ENCODE data around the gene NID1. TPM values are rescaled to one million over a fixed set of nuclear protein-coding genes. Genes with fewer than 3 reads are reported as not detected.

NID1 gene
- total and polyA plus RNA-seq, 9 of the 15 experiments (the other 6 are each of a cell fraction or from before 2014, with no cell fraction given), result 0.22 TPM; not detected in 8

DNA sequence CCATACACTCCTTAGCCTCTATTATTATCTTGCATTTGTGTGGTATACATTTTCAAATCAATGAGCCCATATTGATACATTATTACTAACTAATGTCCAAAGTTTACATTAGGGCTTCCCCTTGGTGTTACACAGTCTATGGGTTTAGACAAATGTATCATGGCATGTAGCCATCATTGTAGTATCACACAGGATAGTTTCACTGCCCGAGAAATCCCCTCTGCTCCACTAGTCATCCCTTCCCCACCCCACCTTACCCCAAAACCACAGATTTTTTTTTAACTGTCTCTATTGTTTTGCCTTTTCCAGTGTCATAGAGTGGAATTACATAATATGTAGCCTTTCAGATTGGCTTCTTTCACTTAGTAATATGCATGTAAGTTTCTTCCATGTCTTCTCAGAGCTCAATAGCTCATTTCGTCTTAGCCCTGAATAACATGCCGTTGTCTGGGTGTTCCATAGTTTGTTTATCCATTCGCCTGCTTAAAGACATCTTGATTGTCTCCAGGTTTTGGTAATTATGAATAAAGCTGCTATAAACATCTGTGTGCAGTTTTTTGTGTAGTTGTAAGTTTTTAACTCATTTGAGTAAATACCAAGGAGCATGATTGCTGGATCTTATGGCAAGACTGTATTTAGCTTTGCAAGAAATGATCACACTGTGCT is 111.8 kb downstream of the NID1 start:
- 1% methylated on average over 4 of the region's 4 CpGs for WGBS (ENCODE audit: insufficient coverage, low coverage, missing lambda C conversion rate)
- Histone ChIP-seq H3K4me3 (no peak overlapping the region), H3K4me2 (ENCODE audit: insufficient read depth, low read length) (no peak overlapping the region), H3K27ac (ENCODE audit: extremely low read depth, low read depth, low read length) (no peak overlapping the region), H3K27me3 (ENCODE audit: control insufficient read depth in 2 of 2, insufficient read depth in 2 of 2, low read length in 2 of 2) (peaks cover 10 to 33% of the 10 kb centered on the region in 2 experiments; a peak in 3 of 5 replicates), H3K36me3 (ENCODE audit: control insufficient read depth, insufficient read depth, low read length) (no peaks in the 10 kb centered on the region), H3K9ac (ENCODE audit: insufficient read depth in 1 of 2, low read depth in 2 of 2, low read length in 2 of 2) (no peak overlapping the region), H3K9me1 (ENCODE audit: control insufficient read depth, insufficient read depth, low read length) (no peaks in the 10 kb centered on the region), H3K4me1 (replicated peaks in 1 of 2; ENCODE audit: control insufficient read depth in 2 of 2, insufficient read depth in 2 of 2, low read length in 2 of 2) (no peaks in the 10 kb centered on the region), H3K79me2 (ENCODE audit: control insufficient read depth, insufficient read depth, low read length) (no peaks in the 10 kb centered on the region), H3K9me3 (replicated peaks; ENCODE audit: control insufficient read depth, insufficient read depth, low read depth, low read length) (no peaks in the 10 kb centered on the region), H2AFZ (ENCODE audit: low read depth, low read length) (no peak overlapping the region), H4K20me1 (replicated peaks; ENCODE audit: control insufficient read depth, insufficient read depth, low read length) (no peaks in the 10 kb centered on the region)
- no TSS peak for BruUV-seq (replicated peaks)
- FAIRE-seq (no peak), DNase-seq (ENCODE audit: extremely low read depth in 1 of 4, low spot score in 3 of 4) (no peak), ATAC-seq (no peak)
- in situ Hi-C loops (cut with MboI) (no loop called here), intact Hi-C loops (cut with micrococcal nuclease) (no loop called here)
- POLR2A ChIA-PET, result interaction anchor here (0.6 to 1.1 kb wide), 3 partner anchors 9 to 23 kb away, joined by 3 to 5 read pairs (median 4); no protein-coding TSS in a partner anchor
- CTCF ChIA-PET (ENCODE audit: low intra/inter-chr PET ratio), result no interaction called here
- no peak for TF ChIP-seq MCM3 (IDR thresholded peaks at IDR 0.05)
- no peak for TF ChIP-seq TAF9B (IDR thresholded peaks at IDR 0.05; ENCODE audit: partially characterized antibody)
- TF ChIP-seq KLF13 (tag; IDR thresholded peaks at IDR 0.05; ENCODE audit: borderline replicate concordance, low read depth), result no peak
- no peak for TF ChIP-seq SMAD4 (CRISPR knock-in tag; conservative IDR thresholded peaks at IDR 0.05)
- TF ChIP-seq USF1 (CRISPR knock-in tag; IDR thresholded peaks at IDR 0.05), result no peak
- no peak for TF ChIP-seq SIRT6 (IDR thresholded peaks at IDR 0.05; ENCODE audit: low read depth, low read length)
- TF ChIP-seq CREB3 (tag; conservative IDR thresholded peaks at IDR 0.05; ENCODE audit: low read depth), result no peak
- TF ChIP-seq PHF8 (IDR thresholded peaks at IDR 0.05; ENCODE audit: borderline replicate concordance, low read length), result no peak
- TF ChIP-seq DDX20 (tag; IDR thresholded peaks at IDR 0.05; ENCODE audit: low read depth), result no peak
- TF ChIP-seq, protein P1, sequence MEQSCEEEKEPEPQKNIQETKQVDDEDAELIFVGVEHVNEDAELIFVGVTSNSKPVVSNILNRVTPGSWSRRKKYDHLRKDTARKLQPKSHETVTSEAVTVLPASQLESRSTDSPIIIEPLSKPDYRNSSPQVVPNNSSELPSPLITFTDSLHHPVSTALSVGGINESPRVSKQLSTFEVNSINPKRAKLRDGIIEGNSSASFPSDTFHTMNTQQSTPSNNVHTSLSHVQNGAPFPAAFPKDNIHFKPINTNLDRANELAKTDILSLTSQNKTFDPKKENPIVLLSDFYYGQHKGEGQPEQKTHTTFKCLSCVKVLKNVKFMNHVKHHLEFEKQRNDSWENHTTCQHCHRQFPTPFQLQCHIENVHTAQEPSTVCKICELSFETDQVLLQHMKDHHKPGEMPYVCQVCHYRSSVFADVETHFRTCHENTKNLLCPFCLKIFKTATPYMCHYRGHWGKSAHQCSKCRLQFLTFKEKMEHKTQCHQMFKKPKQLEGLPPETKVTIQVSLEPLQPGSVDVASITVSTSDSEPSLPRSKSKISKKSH (CRISPR knock-in tag; IDR thresholded peaks at IDR 0.05), result no peak
- TF ChIP-seq, protein P2, sequence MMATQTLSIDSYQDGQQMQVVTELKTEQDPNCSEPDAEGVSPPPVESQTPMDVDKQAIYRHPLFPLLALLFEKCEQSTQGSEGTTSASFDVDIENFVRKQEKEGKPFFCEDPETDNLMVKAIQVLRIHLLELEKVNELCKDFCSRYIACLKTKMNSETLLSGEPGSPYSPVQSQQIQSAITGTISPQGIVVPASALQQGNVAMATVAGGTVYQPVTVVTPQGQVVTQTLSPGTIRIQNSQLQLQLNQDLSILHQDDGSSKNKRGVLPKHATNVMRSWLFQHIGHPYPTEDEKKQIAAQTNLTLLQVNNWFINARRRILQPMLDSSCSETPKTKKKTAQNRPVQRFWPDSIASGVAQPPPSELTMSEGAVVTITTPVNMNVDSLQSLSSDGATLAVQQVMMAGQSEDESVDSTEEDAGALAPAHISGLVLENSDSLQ (IDR thresholded peaks at IDR 0.05), result no peak
- TF ChIP-seq NR2C1 (IDR thresholded peaks at IDR 0.05), result no peak
- TF ChIP-seq NR2C1 (tag; IDR thresholded peaks at IDR 0.05), result no peak
- no peak for TF ChIP-seq ZNF384 (IDR thresholded peaks at IDR 0.05; ENCODE audit: low read depth, low read length)
- TF ChIP-seq CREM (IDR thresholded peaks at IDR 0.05; ENCODE audit: low read depth), result no peak
- TF ChIP-seq ZNF282 (CRISPR knock-in tag; IDR thresholded peaks at IDR 0.05), result no peak
- no peak for TF ChIP-seq FOS (IDR thresholded peaks at IDR 0.05; ENCODE audit: extremely low read depth, insufficient read length)
- TF ChIP-seq SRSF3 (IDR thresholded peaks at IDR 0.05; ENCODE audit: insufficient read depth, low read length), result no peak
- no peak for TF ChIP-seq RCOR1 (IDR thresholded peaks at IDR 0.05; ENCODE audit: borderline replicate concordance in 1 of 2, low read depth in 2 of 2, low read length in 2 of 2)

Data from K562 (cell line).